SK-N-SH (cell line): ENCODE data around the gene RMND1.

Source experiments
- CTCF ChIP-seq: fragments of 200-600 bp; sonication (generic); IDR thresholded peaks from 2 replicates; pipeline ENCODE4 v1.6.1; 2017; ENCODE audit warnings: antibody characterized with exemption, mild to moderate bottlenecking, moderate library complexity
- EP300 ChIP-seq, 2 experiments: IDR thresholded peaks; 2 replicates each; pipeline versions ENCODE4 v1.4.0 to v1.6.1; 2012; ENCODE audit warnings: borderline replicate concordance in 1 of 2, low read depth in 1 of 2, low read length in 1 of 2
- EZH2phosphoT487 ChIP-seq: fragments of 200-600 bp; sonication (generic); IDR thresholded peaks from 2 replicates; pipeline ENCODE4 v1.6.1; 2017; ENCODE audit warnings: low read depth, mixed run types, mild to moderate bottlenecking, antibody characterized with exemption, moderate library complexity, borderline replicate concordance
- GABPA ChIP-seq: IDR thresholded peaks from 2 replicates; pipeline ENCODE4 v1.4.0; 2012; ENCODE audit warnings: low read depth, mild to moderate bottlenecking
- IRF3 ChIP-seq: fragments of 150-350 bp; IDR thresholded peaks from 2 replicates; pipeline ENCODE4 v1.6.1; 2016; ENCODE audit warnings: mild to moderate bottlenecking, low read depth, low read length
- JUND ChIP-seq: IDR thresholded peaks from 2 replicates; pipeline ENCODE4 v1.4.0; 2012
- NFIC ChIP-seq: IDR thresholded peaks from 2 replicates; pipeline ENCODE4 v1.4.0; 2012; ENCODE audit warnings: borderline replicate concordance
- POLR2AphosphoS5 ChIP-seq: IDR thresholded peaks from 2 replicates; pipeline ENCODE4 v1.6.1; 2012; ENCODE audit warnings: low read depth, low read length
- RAD21 ChIP-seq: IDR thresholded peaks from 2 replicates; pipeline ENCODE4 v1.6.1; 2012; ENCODE audit warnings: mild to moderate bottlenecking, low read length
- USF2 ChIP-seq: fragments of 150-350 bp; IDR thresholded peaks from 2 replicates; pipeline ENCODE4 v1.6.1; 2017; ENCODE audit warnings: antibody characterized with exemption, low read length, low read depth, borderline replicate concordance
- YY1 ChIP-seq: IDR thresholded peaks from 2 replicates; pipeline ENCODE4 v1.4.0; 2012; ENCODE audit warnings: low read depth, mild to moderate bottlenecking

GRCh38 chr6:151493804-151494234 is 41.9 kb upstream of the RMND1 start, which contains the start of gene CCDC170:
- no peak for TF ChIP-seq NFIC
- TF ChIP-seq JUND, result no peak
- no peak for TF ChIP-seq EP300 (IDR thresholded peaks at IDR 0.05; ENCODE audit: borderline replicate concordance in 1 of 2, low read depth in 1 of 2, low read length in 1 of 2)
- TF ChIP-seq CTCF, result no peak
- TF ChIP-seq IRF3, result no peak
- no peak for TF ChIP-seq GABPA
- TF ChIP-seq POLR2AphosphoS5, result no peak
- TF ChIP-seq USF2, result no peak
- no peak for TF ChIP-seq EZH2phosphoT487
- no peak for TF ChIP-seq YY1
- no peak for TF ChIP-seq RAD21
